Breast epithelium (tissue), 4 donors: ENCODE measurements around the gene CHMP1A. TPM values are rescaled to one million over a fixed set of nuclear protein-coding genes. Genes with fewer than 3 reads are reported as not detected.
"Not testable (repeated sequence)": the region's sequence is repeated elsewhere in the genome, so short reads cannot be mapped to it uniquely, and the experiment has no call there.

Source experiments
- DNase-seq, 2 donors: peaks; one replicate each; pipeline ENCODE4 v3.0.0-alpha.2; 2019; ENCODE audit warnings: low spot score in 2 of 2
- H3K27ac ChIP-seq, 2 donors: fragments of 200-600 bp; sonication (generic) in 1 of 2; one replicate each; pipeline ENCODE4 v1.5.1; 2016 to 2019; ENCODE audit warnings: mild to moderate bottlenecking in 1 of 2
- H3K27me3 ChIP-seq, 2 donors: fragments of 200-600 bp; sonication (generic) in 1 of 2; one replicate each; pipeline versions ENCODE4 v1.5.1 to v1.6.0; 2017 to 2019; ENCODE audit warnings: control low read depth in 1 of 2, mild to moderate bottlenecking in 1 of 2
- H3K36me3 ChIP-seq: fragments of 200-600 bp; one replicate; pipeline ENCODE4 v1.5.1; 2019
- H3K4me1 ChIP-seq, 2 donors: fragments of 200-600 bp; sonication (generic); one replicate each; pipeline ENCODE4 v1.5.1; 2016 to 2019; ENCODE audit warnings: control low read depth in 1 of 2
- H3K4me3 ChIP-seq, 3 donors: fragments of 200-600 bp; sonication (generic); 1 replicate in 2 of 3; 2 replicates in 1 of 3; pipeline ENCODE4 v1.5.1; 2016 to 2019; ENCODE audit warnings: mild to moderate bottlenecking in 3 of 3, moderate library complexity in 2 of 3
- H3K9me3 ChIP-seq, 2 donors: fragments of 200-600 bp; sonication (generic) in 1 of 2; one replicate each; pipeline ENCODE4 v1.5.1; 2016 to 2019; ENCODE audit warnings: control low read depth in 1 of 2
- POLR2A ChIP-seq: fragments of 450-650 bp; IDR thresholded peaks from one replicate; pipeline ENCODE4 v1.6.1; 2016; ENCODE audit warnings: antibody characterized with exemption, mild to moderate bottlenecking, moderate library complexity
- POLR2AphosphoS5 ChIP-seq, 3 donors: sonication (generic); formaldehyde crosslinking; IDR thresholded peaks; one replicate each; pipeline ENCODE4 v1.6.1; 2017; ENCODE audit warnings: antibody characterized with exemption in 3 of 3
- intact Hi-C: fragments of 100-400 bp; cut with DNase I; formaldehyde crosslinking; loops from one replicate; pipeline ENCODE4 v1.15.1; 2023; ENCODE audit warnings: low total_unique reads
- total RNA-seq, 3 donors: library from RNA; depleted of rRNA; stranded (reverse); fragments of >200 nt; gene quantifications; one replicate each; pipeline ENCODE4 v1.1.0, GENCODE V29; 2016
- TF ChIP-seq, protein P1 (sequence below), 3 donors: fragments of 450-650 bp; IDR thresholded peaks; one replicate each; pipeline ENCODE4 v1.5.1; 2016 to 2017; ENCODE audit warnings: antibody characterized with exemption in 3 of 3, mild to moderate bottlenecking in 3 of 3, moderate library complexity in 3 of 3

Gene CHMP1A
- total RNA-seq, 3 donors from 2014 or later: 67.5 to 100.0 (median 86.2) TPM

DNA sequence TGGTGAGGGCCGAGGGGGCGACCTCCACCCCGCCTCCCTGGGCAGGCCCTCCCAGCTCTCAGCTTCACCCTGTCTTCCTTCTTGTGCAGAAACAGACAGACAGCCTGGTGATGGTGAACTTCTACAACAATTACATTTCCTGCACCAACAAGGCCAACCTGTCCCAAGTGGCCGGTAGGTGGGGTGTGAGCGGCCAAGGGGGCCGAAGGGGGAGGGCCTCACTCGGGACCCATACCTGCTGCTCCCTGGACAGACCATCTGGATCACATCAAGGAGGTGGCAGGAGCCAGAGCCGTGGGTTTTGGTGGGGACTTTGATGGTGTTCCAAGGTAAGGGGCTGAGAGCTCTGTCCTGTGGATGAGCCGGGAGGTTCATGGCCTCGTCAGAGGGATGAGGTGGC is 20.1 kb downstream of the CHMP1A start:
- Histone ChIP-seq H3K27ac (no peak overlapping the region), H3K4me3 (no peak overlapping the region), H3K9me3 (no peaks in the 10 kb centered on the region), H3K4me1 (peaks cover 0 to 4% of the 10 kb centered on the region in 2 donors), H3K27me3 (peaks cover 0 to 18% of the 10 kb centered on the region in 2 donors), H3K36me3 (no peaks in the 10 kb centered on the region)
- TF ChIP-seq, protein P1, sequence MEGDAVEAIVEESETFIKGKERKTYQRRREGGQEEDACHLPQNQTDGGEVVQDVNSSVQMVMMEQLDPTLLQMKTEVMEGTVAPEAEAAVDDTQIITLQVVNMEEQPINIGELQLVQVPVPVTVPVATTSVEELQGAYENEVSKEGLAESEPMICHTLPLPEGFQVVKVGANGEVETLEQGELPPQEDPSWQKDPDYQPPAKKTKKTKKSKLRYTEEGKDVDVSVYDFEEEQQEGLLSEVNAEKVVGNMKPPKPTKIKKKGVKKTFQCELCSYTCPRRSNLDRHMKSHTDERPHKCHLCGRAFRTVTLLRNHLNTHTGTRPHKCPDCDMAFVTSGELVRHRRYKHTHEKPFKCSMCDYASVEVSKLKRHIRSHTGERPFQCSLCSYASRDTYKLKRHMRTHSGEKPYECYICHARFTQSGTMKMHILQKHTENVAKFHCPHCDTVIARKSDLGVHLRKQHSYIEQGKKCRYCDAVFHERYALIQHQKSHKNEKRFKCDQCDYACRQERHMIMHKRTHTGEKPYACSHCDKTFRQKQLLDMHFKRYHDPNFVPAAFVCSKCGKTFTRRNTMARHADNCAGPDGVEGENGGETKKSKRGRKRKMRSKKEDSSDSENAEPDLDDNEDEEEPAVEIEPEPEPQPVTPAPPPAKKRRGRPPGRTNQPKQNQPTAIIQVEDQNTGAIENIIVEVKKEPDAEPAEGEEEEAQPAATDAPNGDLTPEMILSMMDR (IDR thresholded peaks at IDR 0.05): no peak
- TF ChIP-seq POLR2AphosphoS5 (IDR thresholded peaks at IDR 0.05): no peak
- no peak for DNase-seq
- intact Hi-C loops: no loop called here

GRCh38 chr16:89636663-89637062 is 20.8 kb downstream of the CHMP1A start:
- peaks cover 0 to 4% of the 10 kb centered on the region in 2 donors for H3K4me1 ChIP-seq
- H3K9me3 ChIP-seq: no peaks in the 10 kb centered on the region
- H3K4me3 ChIP-seq: no peak overlapping the region
- no peak for TF ChIP-seq POLR2AphosphoS5 (IDR thresholded peaks at IDR 0.05)
- TF ChIP-seq, protein P1 (IDR thresholded peaks at IDR 0.05): no peak
- TF ChIP-seq POLR2A: no peak
- H3K27ac ChIP-seq: no peak overlapping the region
- peaks cover 0 to 25% of the 10 kb centered on the region in 2 donors for H3K27me3 ChIP-seq
- no peaks in the 10 kb centered on the region for H3K36me3 ChIP-seq
- no peak for DNase-seq
- intact Hi-C loops: no loop called here

- H3K4me3 ChIP-seq, H3K27ac ChIP-seq, H3K4me1 ChIP-seq, intact Hi-C loops, H3K9me3 ChIP-seq, DNase-seq, H3K36me3 ChIP-seq: not testable (repeated sequence)
- peaks cover 0 to 32% of the 10 kb centered on the region in 2 donors for H3K27me3 ChIP-seq
These were observed 22.8 kb downstream of the CHMP1A start for GRCh38 chr16:89634463-89635385.

DNA sequence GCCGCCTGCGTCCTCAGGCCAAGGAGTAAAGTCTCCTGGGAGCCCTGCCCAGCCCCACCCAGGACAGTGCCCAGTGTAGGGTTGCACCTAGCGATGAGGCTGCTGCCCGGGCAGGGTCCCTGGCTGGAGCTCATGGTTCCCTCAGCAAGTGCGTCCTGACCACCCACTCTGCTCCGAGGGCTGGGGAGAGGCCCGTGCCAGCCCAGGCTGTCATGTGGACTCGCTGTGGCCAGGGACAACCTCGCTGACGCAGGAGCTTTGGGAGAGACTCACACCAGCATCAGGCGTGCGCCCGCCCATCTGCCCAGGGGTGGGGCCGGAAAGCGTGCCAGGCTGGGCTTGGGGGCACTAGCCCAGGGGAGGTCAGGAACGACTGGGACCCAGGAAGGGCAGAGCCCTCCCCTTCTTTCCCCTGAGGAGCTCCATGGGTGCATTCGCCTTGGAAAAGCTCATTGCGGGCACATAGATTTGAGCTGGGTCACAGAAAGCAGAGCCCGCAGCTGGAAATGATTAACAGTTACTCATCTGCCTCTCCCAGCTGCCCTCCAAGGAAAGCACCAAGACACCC is 24.4 kb downstream of the CHMP1A start:
- no peak overlapping the region for H3K27ac ChIP-seq
- peaks cover 0 to 32% of the 10 kb centered on the region in 2 donors for H3K27me3 ChIP-seq
- intact Hi-C loops: no loop called here
- H3K4me3 ChIP-seq: no peak overlapping the region
- no peaks in the 10 kb centered on the region for H3K9me3 ChIP-seq
- no peaks in the 10 kb centered on the region for H3K4me1 ChIP-seq
- TF ChIP-seq POLR2A (no peak), POLR2AphosphoS5 (IDR thresholded peaks at IDR 0.05) (no peak)
- TF ChIP-seq, protein P1 (IDR thresholded peaks at IDR 0.05): no peak
- DNase-seq: no peak
- no peaks in the 10 kb centered on the region for H3K36me3 ChIP-seq

DNA sequence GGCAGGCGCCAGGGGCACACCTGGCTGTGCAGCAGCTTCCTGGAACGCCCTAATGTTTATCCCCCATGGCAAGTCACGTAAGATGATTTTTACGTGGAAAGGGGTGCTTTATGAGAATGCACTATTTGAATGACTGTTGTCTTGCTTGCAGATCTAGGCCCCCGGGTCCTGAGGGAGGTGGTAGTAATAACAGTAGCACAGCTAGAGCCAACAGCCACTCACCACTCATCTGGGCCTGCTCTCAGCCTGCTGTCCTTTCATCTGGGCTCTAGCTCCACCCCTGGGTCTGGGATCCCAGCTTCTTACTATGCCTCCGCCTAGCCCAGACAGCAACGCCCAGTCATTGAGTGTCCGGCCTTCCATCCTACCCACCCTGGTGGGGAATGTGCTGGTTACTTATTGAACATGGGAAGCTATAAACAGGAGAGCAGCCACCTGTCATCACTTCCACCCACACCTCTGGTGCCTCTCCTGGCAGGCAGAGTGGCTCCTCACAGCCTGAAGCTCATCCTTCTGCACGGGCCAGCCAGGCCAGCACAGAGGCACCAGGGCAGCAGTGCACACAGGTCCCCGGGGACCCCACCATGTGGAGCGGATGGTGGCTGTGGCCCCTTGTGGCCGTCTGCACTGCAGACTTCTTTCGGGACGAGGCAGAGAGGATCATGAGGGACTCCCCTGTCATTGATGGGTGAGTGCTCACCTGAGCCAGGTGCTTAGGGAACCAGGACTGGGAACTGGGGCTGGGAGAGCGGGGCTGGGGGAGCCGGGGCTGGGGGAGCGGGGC is 27.5 kb downstream of the CHMP1A start:
- Histone ChIP-seq H3K9me3 (no peaks in the 10 kb centered on the region), H3K36me3 (no peaks in the 10 kb centered on the region), H3K27me3 (peaks cover 0 to 32% of the 10 kb centered on the region in 2 donors), H3K27ac (no peak overlapping the region), H3K4me1 (no peaks in the 10 kb centered on the region), H3K4me3 (no peak overlapping the region)
- intact Hi-C loops: loop anchor here (10.0 kb wide), 1 partner anchor 455 kb away; the partner anchor contains the start of gene CDH15
- TF ChIP-seq POLR2A: no peak
- TF ChIP-seq, protein P1 (IDR thresholded peaks at IDR 0.05): no peak
- no peak for TF ChIP-seq POLR2AphosphoS5 (IDR thresholded peaks at IDR 0.05)
- DNase-seq: no peak
